GM21360 (cell line): ENCODE results near the gene NR2C2.
"Not testable (repeated sequence)": the region's sequence is repeated elsewhere in the genome, so short reads cannot be mapped to it uniquely, and the experiment has no call there.

Source experiments
- ATAC-seq: cut with Tn5 transposase; IDR thresholded peaks from one replicate; pipeline ENCODE4 v1.9.1; 2021; ENCODE audit warnings: mild to moderate bottlenecking, moderate library complexity; ENCODE audit not compliant: unreplicated experiment

NR2C2 gene

GRCh38 chr3:14947100-14947885, at the start of gene NR2C2:
Gene NR2C2 (plus strand): TSS chr3:14947583. CDS start chr3:15003915, 56,332 bp downstream.
- peak; percentile 38 for ATAC-seq

GRCh38 chr3:14898929-14899328, 48.5 kb upstream of the NR2C2 start:
- no peak for ATAC-seq

- no peak for ATAC-seq
Measured at GRCh38 chr3:14899993-14900618, 47.3 kb upstream of the NR2C2 start.

- ATAC-seq = no peak
Measured at GRCh38 chr3:14900881-14901873, 46.2 kb upstream of the NR2C2 start.

GRCh38 chr3:14902719-14903118, 44.7 kb upstream of the NR2C2 start:
- ATAC-seq = no peak

GRCh38 chr3:14903501-14903900, 43.9 kb upstream of the NR2C2 start:
- ATAC-seq = not testable (repeated sequence)

- ATAC-seq = no peak
Measured at GRCh38 chr3:14905055-14905657, 42.2 kb upstream of the NR2C2 start.

GRCh38 chr3:14906355-14906971, 40.9 kb upstream of the NR2C2 start:
- ATAC-seq = no peak

GRCh38 chr3:14907043-14907966, 40.1 kb upstream of the NR2C2 start:
- no peak for ATAC-seq

GRCh38 chr3:14909250-14909649, 38.1 kb upstream of the NR2C2 start:
- no peak for ATAC-seq

GRCh38 chr3:14911651-14912050, 35.7 kb upstream of the NR2C2 start:
- no peak for ATAC-seq

- ATAC-seq = no peak
Measured at GRCh38 chr3:14913071-14913925, 34.1 kb upstream of the NR2C2 start.

- no peak for ATAC-seq
Measured at GRCh38 chr3:14913926-14914778, 33.2 kb upstream of the NR2C2 start.

GRCh38 chr3:14914779-14915117, 32.6 kb upstream of the NR2C2 start:
- ATAC-seq = no peak

- no peak for ATAC-seq
Measured at GRCh38 chr3:14915636-14916222, 31.7 kb upstream of the NR2C2 start.

- no peak for ATAC-seq
Measured at GRCh38 chr3:14918356-14918860, 29.0 kb upstream of the NR2C2 start.

GRCh38 chr3:14920536-14920935, 26.8 kb upstream of the NR2C2 start:
- ATAC-seq = no peak
